H1 (cell line): ENCODE results near the gene NUDT7. TPM values are rescaled to one million over a fixed set of nuclear protein-coding genes. Genes with fewer than 3 reads are reported as not detected.

Experiments
- CTCF ChIA-PET: fragments of 300-600 bp; sonication (Branson Sonifier 250); formaldehyde crosslinking; loops from one replicate; lab custom pipeline; 2021; ENCODE audit not compliant: partially characterized antibody; lab: Charles Lee
- POLR2A ChIA-PET: fragments of 300-600 bp; sonication (Branson Sonifier 250); formaldehyde crosslinking; loops from one replicate; lab custom pipeline; 2021; ENCODE audit warnings: inconsistent platforms; ENCODE audit not compliant: partially characterized antibody; lab: Charles Lee
- DNase-seq, 2 experiments: peaks; one replicate each; pipeline versions ENCODE4 v3.0.0 to v3.0.0-alpha.2; 2010 to 2022; ENCODE audit warnings: low spot score in 2 of 2, low read depth in 1 of 2, mixed read lengths in 1 of 2
- FAIRE-seq: peaks from 2 replicates; lab custom pipeline; 2011; peaks lifted over from hg19 to GRCh38; lab: Jason Lieb, UNC
- H2AFZ ChIP-seq: 2 replicates; pipeline ENCODE4 v1.8.1; 2012; ENCODE audit warnings: low read length, inconsistent platforms
- H2AK5ac ChIP-seq: 2 replicates; pipeline ENCODE4 v1.6.1; 2013; ENCODE audit warnings: low read depth, low read length
- H2BK120ac ChIP-seq: replicated peaks from 2 replicates; pipeline ENCODE3; 2013; ENCODE audit warnings: low read depth, low read length, inconsistent platforms
- H2BK12ac ChIP-seq: 2 replicates; pipeline ENCODE4 v1.6.1; 2013; ENCODE audit warnings: low read depth, low read length
- H2BK15ac ChIP-seq: 2 replicates; pipeline ENCODE4 v1.6.1; 2013; ENCODE audit warnings: low read length
- H2BK20ac ChIP-seq: 2 replicates; pipeline ENCODE4 v1.6.1; 2013; ENCODE audit warnings: low read length
- H2BK5ac ChIP-seq: 2 replicates; pipeline ENCODE4 v1.6.1; 2013; ENCODE audit warnings: low read depth, low read length
- H3K14ac ChIP-seq: 2 replicates; pipeline ENCODE4 v1.6.1; 2013; ENCODE audit warnings: inconsistent platforms; ENCODE audit not compliant: insufficient read length
- H3K18ac ChIP-seq: 2 replicates; pipeline ENCODE4 v1.6.1; 2013; ENCODE audit warnings: low read length; ENCODE audit errors: extremely low read depth
- H3K23ac ChIP-seq: 2 replicates; pipeline ENCODE4 v1.6.1; 2013; ENCODE audit warnings: inconsistent platforms; ENCODE audit not compliant: insufficient read length
- H3K23me2 ChIP-seq: 2 replicates; pipeline ENCODE4 v1.6.1; 2013; ENCODE audit warnings: low read depth, low read length
- H3K27ac ChIP-seq: 2 replicates; pipeline ENCODE4 v1.6.1; 2011; ENCODE audit warnings: low read depth, low read length, inconsistent platforms
- H3K27me3 ChIP-seq, 4 experiments: replicated peaks in 1 of 4; 1 replicate in 1 of 4; 2 replicates in 3 of 4; pipeline versions ENCODE4 v1.6.1 to v1.8.1; 2011 to 2013; ENCODE audit warnings: low read length in 3 of 4, mild to moderate bottlenecking in 3 of 4, inconsistent platforms in 2 of 4, mixed read lengths in 2 of 4, moderate library complexity in 1 of 4; ENCODE audit not compliant: control insufficient read depth in 3 of 4, insufficient read depth in 3 of 4; ENCODE audit errors: extremely low read depth in 1 of 4
- H3K36me3 ChIP-seq, 4 experiments: 2 replicates each; pipeline versions ENCODE4 v1.6.1 to v1.8.1; 2011 to 2013; ENCODE audit warnings: mild to moderate bottlenecking in 4 of 4, low read length in 3 of 4, moderate library complexity in 2 of 4, control low read depth in 1 of 4, inconsistent platforms in 1 of 4; ENCODE audit not compliant: insufficient read depth in 4 of 4, control insufficient read depth in 2 of 4
- H3K4ac ChIP-seq: replicated peaks from 2 replicates; pipeline ENCODE3; 2013; ENCODE audit warnings: low read length, low read depth, mixed read lengths, inconsistent platforms; ENCODE audit not compliant: insufficient read length
- H3K4me1 ChIP-seq, 4 experiments: replicated peaks in 1 of 4; 1 replicate in 1 of 4; 2 replicates in 3 of 4; pipeline versions ENCODE4 v1.6.1 to v1.8.1; 2011 to 2013; ENCODE audit warnings: low read length in 3 of 4, inconsistent platforms in 2 of 4, mixed read lengths in 1 of 4; ENCODE audit not compliant: insufficient read depth in 4 of 4, control insufficient read depth in 3 of 4
- H3K4me2 ChIP-seq, 2 experiments: 2 replicates each; pipeline versions ENCODE4 v1.6.1 to v1.8.1; 2011 to 2013; ENCODE audit warnings: low read depth in 2 of 2, low read length in 2 of 2, control low read depth in 1 of 2, inconsistent platforms in 1 of 2, mild to moderate bottlenecking in 1 of 2; ENCODE audit not compliant: insufficient read depth in 1 of 2
- H3K4me3 ChIP-seq, 4 experiments: fragments of 200-600, 300-600 bp in 1 of 4; sonication (generic), shearing (Covaris generic), sonication (Bioruptor Twin) in 1 of 4; 2 replicates each; pipeline versions ENCODE4 v1.5.1 to v1.8.1; 2011 to 2016; ENCODE audit warnings: low read length in 4 of 4, low read depth in 3 of 4, control low read depth in 2 of 4, inconsistent platforms in 2 of 4, mild to moderate bottlenecking in 2 of 4, mixed read lengths in 1 of 4, moderate library complexity in 1 of 4; ENCODE audit not compliant: insufficient read depth in 2 of 4; ENCODE audit errors: extremely low read depth in 1 of 4
- H3K56ac ChIP-seq: replicated peaks from 2 replicates; pipeline ENCODE3; 2013; ENCODE audit warnings: low read depth, mild to moderate bottlenecking, mixed read lengths, low read length, inconsistent platforms; ENCODE audit not compliant: insufficient read length
- H3K79me1 ChIP-seq: 2 replicates; pipeline ENCODE4 v1.6.1; 2013; ENCODE audit warnings: low read depth, low read length, control low read depth
- H3K79me2 ChIP-seq, 2 experiments: 2 replicates each; pipeline versions ENCODE4 v1.6.1 to v1.8.1; 2012 to 2013; ENCODE audit warnings: low read length in 2 of 2, mild to moderate bottlenecking in 2 of 2, inconsistent platforms in 1 of 2; ENCODE audit not compliant: insufficient read depth in 2 of 2, control insufficient read depth in 1 of 2
- H3K9ac ChIP-seq, 4 experiments: replicated peaks in 1 of 4; 1 replicate in 1 of 4; 2 replicates in 3 of 4; pipeline versions ENCODE4 v1.6.1 to v1.8.1; 2011 to 2013; ENCODE audit warnings: low read depth in 3 of 4, low read length in 3 of 4, control low read depth in 2 of 4, mild to moderate bottlenecking in 2 of 4, moderate library complexity in 2 of 4, inconsistent platforms in 1 of 4; ENCODE audit errors: extremely low read depth in 1 of 4
- H3K9me3 ChIP-seq, 2 experiments: 2 replicates each; pipeline versions ENCODE4 v1.6.1 to v1.8.1; 2012 to 2013; ENCODE audit warnings: mild to moderate bottlenecking in 2 of 2, moderate library complexity in 2 of 2, control low read depth in 1 of 2, inconsistent platforms in 1 of 2, low read depth in 1 of 2, low read length in 1 of 2, mixed read lengths in 1 of 2; ENCODE audit not compliant: insufficient read depth in 2 of 2
- H4K20me1 ChIP-seq, 2 experiments: replicated peaks in 1 of 2; 2 replicates each; pipeline versions ENCODE3 to v1.8.1; 2011 to 2013; ENCODE audit warnings: inconsistent platforms in 2 of 2, low read length in 2 of 2, mild to moderate bottlenecking in 1 of 2; ENCODE audit not compliant: insufficient read depth in 2 of 2, control insufficient read depth in 1 of 2
- H4K5ac ChIP-seq: 2 replicates; pipeline ENCODE4 v1.6.1; 2013; ENCODE audit warnings: low read length, low read depth, mixed read lengths, inconsistent platforms; ENCODE audit not compliant: insufficient read length
- H4K8ac ChIP-seq: 2 replicates; pipeline ENCODE4 v1.8.0; 2013; ENCODE audit warnings: mild to moderate bottlenecking, moderate library complexity, low read length, inconsistent platforms; ENCODE audit not compliant: insufficient read depth; ENCODE audit errors: extremely low read depth
- H4K91ac ChIP-seq: replicated peaks from 2 replicates; pipeline ENCODE3; 2013; ENCODE audit warnings: low read length, mixed read lengths, inconsistent platforms; ENCODE audit not compliant: insufficient read length
- ASH2L ChIP-seq: fragments of 200-600, 300-600 bp; sonication (generic); IDR thresholded peaks from one replicate; pipeline ENCODE4 v1.7.1; 2017; ENCODE audit warnings: low read length
- BCL11A ChIP-seq, 2 experiments: IDR thresholded peaks; one replicate each; pipeline ENCODE4 v1.6.1; 2011; ENCODE audit warnings: low read depth in 2 of 2, low read length in 2 of 2, mild to moderate bottlenecking in 2 of 2
- CEBPB ChIP-seq: IDR thresholded peaks from 2 replicates; pipeline ENCODE4 v1.6.1; 2012; ENCODE audit warnings: low read depth, low read length
- JUN ChIP-seq: IDR thresholded peaks from 2 replicates; pipeline ENCODE4 v1.6.1; 2011; ENCODE audit warnings: low read depth, mild to moderate bottlenecking, improper control_type of control experiment, low read length
- NRF1 ChIP-seq: IDR thresholded peaks from 2 replicates; pipeline ENCODE4 v1.6.1; 2011; ENCODE audit warnings: mild to moderate bottlenecking, low read depth, low read length, improper control_type of control experiment
- POLR2AphosphoS5 ChIP-seq: IDR thresholded peaks from 2 replicates; pipeline ENCODE4 v1.6.1; 2011; ENCODE audit warnings: low read depth, low read length
- RAD21 ChIP-seq, 2 experiments: IDR thresholded peaks in 1 of 2; conservative IDR thresholded peaks in 1 of 2; 2 replicates each; pipeline ENCODE4 v1.6.1; 2011; ENCODE audit warnings: low read depth in 2 of 2, low read length in 2 of 2, improper control_type of control experiment in 1 of 2, inconsistent platforms in 1 of 2, mild to moderate bottlenecking in 1 of 2, moderate library complexity in 1 of 2
- SP4 ChIP-seq: IDR thresholded peaks from 2 replicates; pipeline ENCODE4 v1.6.1; 2012; ENCODE audit warnings: low read length, inconsistent platforms
- SRF ChIP-seq: IDR thresholded peaks from 2 replicates; pipeline ENCODE4 v1.6.1; 2011; ENCODE audit warnings: mild to moderate bottlenecking, low read depth, low read length, moderate library complexity
- SUZ12 ChIP-seq: fragments of 200-600 bp; sonication (generic); IDR thresholded peaks from 2 replicates; pipeline ENCODE4 v1.6.1; 2012; ENCODE audit warnings: mild to moderate bottlenecking, inconsistent platforms, low read length, moderate library complexity, mixed read lengths
- TAF1 ChIP-seq: IDR thresholded peaks from 2 replicates; pipeline ENCODE4 v1.6.1; 2011; ENCODE audit warnings: mild to moderate bottlenecking, low read depth, low read length
- WGBS, 2 experiments: shearing (Covaris generic) in 1 of 2; methylation state at CpG; one replicate each; pipeline versions ENCODE4 v1.1.6 to v1.1.7; 2013 to 2015; ENCODE audit warnings: low lambda C conversion rate in 2 of 2, mixed read lengths in 2 of 2, inconsistent platforms in 1 of 2, low coverage in 1 of 2, missing lambda C conversion rate in 1 of 2; ENCODE audit not compliant: insufficient replicate concordance in 2 of 2, insufficient coverage in 1 of 2, insufficient read length in 1 of 2; ENCODE audit errors: extremely low coverage in 1 of 2, missing lambda C conversion rate in 1 of 2; 5-methylcytosine and 5-hydroxymethylcytosine counted together
- polyA plus RNA-seq, 7 experiments: library from polyadenylated mRNA; depleted of rRNA in 3 of 7; stranded (reverse) in 5 of 7; unstranded in 2 of 7; fragments of >200 nt in 5 of 7; fragments of 200-250 nt in 2 of 7; gene quantifications; 1 replicate in 5 of 7; 2 replicates in 1 of 7; 4 replicates in 1 of 7; pipeline versions ENCODE4 v1.2.1 to v1.2.3, GENCODE V29; 2011 to 2013; ENCODE audit warnings: missing spikeins in 2 of 7, mixed read lengths in 2 of 7
- total RNA-seq: library from RNA; stranded (reverse); fragmentation: NEBNext Ultra II Directional; extraction: Animal tissue kit (Norgen Biotek cat#: 25700); gene quantifications from 2 replicates; pipeline ENCODE4 v1.2.1, GENCODE V29; 2021

NUDT7 gene
- total and polyA plus RNA-seq, 2 of the 8 experiments (the other 6 are each of a cell fraction or from before 2014, with no cell fraction given), result 8.8 to 19.7 TPM

DNA sequence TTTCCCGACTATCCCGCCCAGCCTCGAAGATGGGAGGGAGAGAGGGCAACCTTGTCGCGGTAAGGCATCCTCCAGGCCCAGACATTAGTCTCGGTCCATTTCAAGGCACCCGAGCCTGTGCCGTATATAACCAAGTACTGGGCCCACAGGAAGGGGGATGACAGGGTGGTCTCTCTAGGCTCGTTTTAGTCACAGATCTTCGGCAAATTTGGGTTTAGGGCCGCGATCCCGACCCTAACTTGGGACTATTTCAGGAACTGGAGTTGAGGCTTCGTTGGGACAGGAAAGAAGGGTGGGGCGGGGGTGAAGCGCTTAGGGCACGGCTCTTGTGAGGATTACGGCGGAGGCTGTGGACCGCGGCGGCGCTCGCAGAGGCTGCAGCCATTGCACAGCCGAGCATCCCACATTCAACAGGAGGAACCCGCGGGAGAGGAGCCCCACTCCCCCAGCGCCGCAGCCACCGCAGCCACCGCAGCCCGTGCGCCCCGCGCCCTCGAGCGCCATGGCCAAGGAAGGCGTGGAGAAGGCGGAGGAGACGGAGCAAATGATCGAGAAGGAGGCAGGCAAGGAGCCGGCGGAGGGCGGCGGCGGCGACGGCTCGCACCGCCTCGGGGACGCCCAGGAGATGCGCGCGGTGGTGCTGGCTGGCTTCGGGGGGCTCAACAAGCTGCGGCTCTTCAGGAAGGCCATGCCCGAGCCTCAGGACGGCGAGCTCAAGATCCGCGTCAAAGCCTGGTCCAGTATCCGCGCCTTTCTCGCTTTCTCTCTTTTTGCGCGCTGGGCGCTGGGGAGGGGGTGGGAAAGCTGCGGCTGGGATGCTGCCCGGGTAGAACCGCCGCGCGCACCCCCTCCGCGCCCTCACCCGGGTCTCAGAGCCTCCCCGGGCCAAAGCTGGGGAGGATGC is 66.1 kb downstream of the NUDT7 start, which contains the start of gene VAT1L:
VAT1L (plus strand) TSS at position 384 of the 904 bp plus-strand sequence; CDS start at position 503, 119 bp downstream.
- peak within 1 kb of the TSS; percentile 74 to 88 (median 76) for H3K4me3 ChIP-seq
- H3K27me3 ChIP-seq, result peaks cover 0 to 19% (median 15%) of the 10 kb centered on the region in 4 experiments; a peak in 5 of 7 replicates
- ChIA-PET CTCF (interaction anchor here (0.6 to 1.9 kb wide), 7 partner anchors 11 to 215 kb away, joined by 3 to 6 read pairs (median 3); no protein-coding TSS in a partner anchor), POLR2A (interaction anchor here (1.0 to 1.6 kb wide), 2 partner anchors 10 to 204 kb away, joined by 3 to 6 read pairs; no protein-coding TSS in a partner anchor)
- H3K9me3 ChIP-seq, result peaks cover 0 to 7% of the 10 kb centered on the region in 2 experiments; a peak in 1 of 4 replicates
- H4K20me1 ChIP-seq, result peaks cover 0 to 2% of the 10 kb centered on the region in 2 experiments
- no peak within 1 kb of the TSS for H3K14ac ChIP-seq
- H4K5ac ChIP-seq, result peak within 1 kb of the TSS; percentile 38
- no peak within 1 kb of the TSS for H2BK15ac ChIP-seq
- H3K4me2 ChIP-seq, result peak within 1 kb of the TSS; percentile 98 to 99
- H3K4me1 ChIP-seq, result peaks cover 0 to 3% (median 0%) of the 10 kb centered on the region in 4 experiments; a peak in 5 of 7 replicates
- H2AFZ ChIP-seq, result peak within 1 kb of the TSS; percentile 46
- H4K91ac ChIP-seq, result no peak within 1 kb of the TSS
- H3K56ac ChIP-seq, result no peak within 1 kb of the TSS
- H4K8ac ChIP-seq, result peak within 1 kb of the TSS; percentile 92
- no peak within 1 kb of the TSS for H2AK5ac ChIP-seq
- peak; percentile 7 to 85 for DNase-seq
- H2BK12ac ChIP-seq, result peak within 1 kb of the TSS; percentile 63; the same call in 1 of the 2 replicates
- peaks cover 3 to 44% of the 10 kb centered on the region in 2 experiments; a peak in 2 of 4 replicates for H3K79me2 ChIP-seq
- H3K79me1 ChIP-seq, result 0 out of 2 replicates have a peak, but pooled peaks cover 3% of the 10 kb centered on the region
- H3K23ac ChIP-seq, result no peak within 1 kb of the TSS
- peak; percentile 32 for FAIRE-seq
- no peak within 1 kb of the TSS for H3K27ac ChIP-seq
- peak within 1 kb of the TSS in 2 of 4 experiments; percentile 45 to 66; a peak in 5 of 7 replicates for H3K9ac ChIP-seq
- H3K23me2 ChIP-seq, result peaks cover 20% of the 10 kb centered on the region
- no peak within 1 kb of the TSS for H3K4ac ChIP-seq
- WGBS, 2 experiments, result 2% methylated on average over 52 of the region's 78 CpGs; no CpG with 5 or more reads in 1 of the 2 experiments
- H2BK120ac ChIP-seq, result peak within 1 kb of the TSS; percentile 48
- no peak within 1 kb of the TSS; the same call in 1 of the 2 replicates for H2BK20ac ChIP-seq
- no peaks in the 10 kb centered on the region for H3K36me3 ChIP-seq
- H3K18ac ChIP-seq, result peak within 1 kb of the TSS; percentile 74
- no peak within 1 kb of the TSS; the same call in 1 of the 2 replicates for H2BK5ac ChIP-seq
- no peak for TF ChIP-seq BCL11A (IDR thresholded peaks at IDR 0.05; ENCODE audit: low read depth in 2 of 2, low read length in 2 of 2)
- no peak for TF ChIP-seq POLR2AphosphoS5
- TF ChIP-seq JUN, result no peak
- TF ChIP-seq SRF, result no peak
- no peak for TF ChIP-seq NRF1
- TF ChIP-seq TAF1, result peak; percentile 73; the same call in 1 of the 2 replicates
- TF ChIP-seq SUZ12, result no peak
- TF ChIP-seq CEBPB, result no peak
- no peak for TF ChIP-seq RAD21 (IDR thresholded peaks at IDR 0.05 in 1 of 2, conservative IDR thresholded peaks at IDR 0.05 in 1 of 2; ENCODE audit: low read depth in 2 of 2, low read length in 2 of 2)
- TF ChIP-seq SP4, result no peak
- peak; percentile 84 for TF ChIP-seq ASH2L
